Mucosa of descending colon (tissue), 3 donors: ENCODE results near the gene SPATC1L. TPM values are rescaled to one million over a fixed set of nuclear protein-coding genes. Genes with fewer than 3 reads are reported as not detected.
A peak's percentile ranks its signal among the peaks of the same experiment; 100 is the strongest.

Experiments used
- ATAC-seq: fragments of 200-7000 bp; cut with Tn5 transposase; one replicate; pipeline ENCODE4 v1.9.1; 2020; ENCODE audit warnings: mild to moderate bottlenecking, moderate library complexity
- DNase-seq, 3 donors: peaks; one replicate each; pipeline ENCODE4 v3.0.0-alpha.2; 2020
- H3K36me3 ChIP-seq: fragments of 200-600 bp; one replicate; pipeline ENCODE4 v1.8.0; 2021; ENCODE audit warnings: low read depth, mild to moderate bottlenecking
- H3K4me1 ChIP-seq: fragments of 200-600 bp; one replicate; pipeline ENCODE4 v1.8.0; 2021; ENCODE audit warnings: low read depth, mild to moderate bottlenecking
- H3K4me3 ChIP-seq: fragments of 200-600 bp; one replicate; pipeline ENCODE4 v1.8.0; 2021; ENCODE audit warnings: mild to moderate bottlenecking
- H3K9me3 ChIP-seq: fragments of 200-600 bp; one replicate; pipeline ENCODE4 v1.8.0; 2021; ENCODE audit warnings: mild to moderate bottlenecking
- intact Hi-C, 2 donors: fragments of 100-400 bp; cut with DNase I in 1 of 2; cut with micrococcal nuclease in 1 of 2; formaldehyde crosslinking; loops; one replicate each; pipeline versions ENCODE4 v1.11.0 to v1.11.1; 2022; cut with DNase I, micrococcal nuclease
- total RNA-seq, 3 donors: library from RNA; stranded (reverse); fragmentation: NEBNext Ultra II Directional in 2 of 3; extraction: Animal tissue kit (Norgen Biotek cat#: 25700) in 2 of 3; gene quantifications; one replicate each; pipeline versions ENCODE4 v1.2.1 to v1.2.4, GENCODE V29; 2021 to 2023
- TF ChIP-seq, protein P1 (sequence below): fragments of 200-600 bp; IDR thresholded peaks from one replicate; pipeline ENCODE4 v1.8.0; 2022; ENCODE audit warnings: antibody characterized with exemption, mild to moderate bottlenecking
- donor health status: DM: no; HTN: no; CAD: no; lungs with moderate emphysema.
- donor health status: DM: no; HTN: no; CAD: no.
- donor health status: DM: no; HTN: yes; CAD: no.

SPATC1L gene
- total RNA-seq, 3 donors from 2014 or later: 4.6 to 10.9 (median 4.6) TPM

DNA sequence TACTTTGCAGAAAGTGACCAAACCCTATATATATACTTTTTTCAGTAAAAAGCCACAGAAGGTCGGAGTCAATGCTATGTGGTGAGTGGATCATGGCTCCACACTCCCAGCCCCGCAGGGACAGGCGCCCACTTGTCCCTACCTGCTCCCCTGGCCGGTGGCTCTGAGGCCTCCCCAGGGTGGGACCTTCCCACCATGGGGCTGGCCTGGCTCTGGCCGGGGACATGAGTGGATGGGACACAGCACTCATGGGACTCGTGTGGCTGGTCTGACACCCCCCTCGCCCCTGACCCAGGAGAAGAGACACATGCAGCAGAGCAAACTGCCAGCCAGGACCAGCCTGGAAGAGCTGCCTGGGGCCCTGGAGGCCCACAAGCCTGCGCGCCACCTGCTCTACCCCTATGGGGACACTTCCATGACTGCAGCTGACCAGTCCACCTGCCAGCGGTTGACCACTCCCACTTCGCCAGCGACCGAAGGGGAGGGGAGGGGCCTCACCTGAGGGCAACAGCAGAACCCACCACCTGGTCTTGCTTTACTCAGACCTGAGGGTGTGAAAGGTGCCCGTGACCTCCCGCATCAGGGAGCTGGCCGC, 2.2 kb downstream of the SPATC1L start:
- DNase-seq (no peak), ATAC-seq (no peak)
- intact Hi-C loops: no loop called here
- Histone ChIP-seq H3K36me3 (no peaks in the 10 kb centered on the region), H3K4me1 (peaks cover 4% of the 10 kb centered on the region), H3K4me3 (no peak overlapping the region), H3K9me3 (no peaks in the 10 kb centered on the region)
- TF ChIP-seq, protein P1, sequence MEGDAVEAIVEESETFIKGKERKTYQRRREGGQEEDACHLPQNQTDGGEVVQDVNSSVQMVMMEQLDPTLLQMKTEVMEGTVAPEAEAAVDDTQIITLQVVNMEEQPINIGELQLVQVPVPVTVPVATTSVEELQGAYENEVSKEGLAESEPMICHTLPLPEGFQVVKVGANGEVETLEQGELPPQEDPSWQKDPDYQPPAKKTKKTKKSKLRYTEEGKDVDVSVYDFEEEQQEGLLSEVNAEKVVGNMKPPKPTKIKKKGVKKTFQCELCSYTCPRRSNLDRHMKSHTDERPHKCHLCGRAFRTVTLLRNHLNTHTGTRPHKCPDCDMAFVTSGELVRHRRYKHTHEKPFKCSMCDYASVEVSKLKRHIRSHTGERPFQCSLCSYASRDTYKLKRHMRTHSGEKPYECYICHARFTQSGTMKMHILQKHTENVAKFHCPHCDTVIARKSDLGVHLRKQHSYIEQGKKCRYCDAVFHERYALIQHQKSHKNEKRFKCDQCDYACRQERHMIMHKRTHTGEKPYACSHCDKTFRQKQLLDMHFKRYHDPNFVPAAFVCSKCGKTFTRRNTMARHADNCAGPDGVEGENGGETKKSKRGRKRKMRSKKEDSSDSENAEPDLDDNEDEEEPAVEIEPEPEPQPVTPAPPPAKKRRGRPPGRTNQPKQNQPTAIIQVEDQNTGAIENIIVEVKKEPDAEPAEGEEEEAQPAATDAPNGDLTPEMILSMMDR: no peak

DNA sequence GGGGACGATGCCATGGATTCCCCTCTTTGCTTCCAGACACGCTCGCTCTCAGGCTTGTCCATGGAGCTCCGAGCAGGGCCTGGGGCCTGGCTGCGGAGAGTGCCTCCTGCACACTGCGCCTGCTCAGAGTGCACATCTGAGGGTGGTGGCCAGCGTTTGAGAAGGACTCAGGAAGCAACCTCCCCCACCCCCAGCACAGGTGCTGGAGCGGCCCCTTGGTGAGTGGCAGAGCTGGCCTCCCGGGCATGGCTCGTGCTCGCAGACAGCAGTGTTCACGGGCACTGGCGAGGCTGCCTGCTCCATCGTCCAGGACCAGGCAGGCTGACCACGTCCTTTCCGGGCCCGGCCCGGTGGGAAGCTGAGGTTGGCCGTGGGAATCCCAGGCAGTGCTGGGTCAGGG, 2.8 kb downstream of the SPATC1L start:
- DNase-seq (no peak), ATAC-seq (no peak)
- no peaks in the 10 kb centered on the region for H3K36me3 ChIP-seq
- H3K4me1 ChIP-seq: peaks cover 4% of the 10 kb centered on the region
- H3K9me3 ChIP-seq: no peaks in the 10 kb centered on the region
- intact Hi-C loops: no loop called here
- TF ChIP-seq, protein P1: no peak
- no peak overlapping the region for H3K4me3 ChIP-seq

DNA sequence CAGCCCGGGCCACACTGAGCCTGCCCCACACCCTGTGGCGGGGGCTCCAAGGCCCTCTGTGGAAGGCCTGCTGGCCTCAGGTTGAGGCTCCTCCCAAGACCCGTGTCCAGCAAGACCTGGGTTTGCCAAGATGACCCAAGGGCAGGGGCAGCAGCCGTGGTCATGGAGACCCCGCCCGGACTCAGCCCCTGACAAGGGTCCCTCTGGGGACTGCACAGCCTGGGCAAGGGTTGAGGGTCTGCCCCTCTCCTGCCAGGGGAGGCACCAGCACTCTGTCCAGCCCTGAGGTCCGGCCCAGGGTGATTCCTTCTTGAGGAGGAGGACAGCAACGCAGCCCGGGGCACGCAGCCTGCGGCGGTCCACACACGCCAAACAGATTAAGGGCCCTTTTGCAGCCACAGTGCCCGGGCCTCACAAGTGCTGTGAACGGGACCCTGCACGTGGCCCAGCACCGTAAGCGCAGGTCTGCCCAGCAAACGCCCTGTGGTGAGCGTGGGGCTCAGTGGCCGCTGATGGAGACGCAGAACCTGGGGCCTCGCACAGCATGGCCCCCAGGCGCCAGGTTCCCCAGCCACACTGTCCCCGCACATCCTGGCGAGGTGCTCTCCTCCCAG, 3.4 kb downstream of the SPATC1L start:
- no peak for ATAC-seq
- DNase-seq: peak in 1 of 3 donors; percentile 26
- Histone ChIP-seq H3K4me3 (no peak overlapping the region), H3K4me1 (peaks cover 4% of the 10 kb centered on the region), H3K36me3 (no peaks in the 10 kb centered on the region), H3K9me3 (no peaks in the 10 kb centered on the region)
- intact Hi-C loops: no loop called here
- TF ChIP-seq, protein P1: no peak

DNA sequence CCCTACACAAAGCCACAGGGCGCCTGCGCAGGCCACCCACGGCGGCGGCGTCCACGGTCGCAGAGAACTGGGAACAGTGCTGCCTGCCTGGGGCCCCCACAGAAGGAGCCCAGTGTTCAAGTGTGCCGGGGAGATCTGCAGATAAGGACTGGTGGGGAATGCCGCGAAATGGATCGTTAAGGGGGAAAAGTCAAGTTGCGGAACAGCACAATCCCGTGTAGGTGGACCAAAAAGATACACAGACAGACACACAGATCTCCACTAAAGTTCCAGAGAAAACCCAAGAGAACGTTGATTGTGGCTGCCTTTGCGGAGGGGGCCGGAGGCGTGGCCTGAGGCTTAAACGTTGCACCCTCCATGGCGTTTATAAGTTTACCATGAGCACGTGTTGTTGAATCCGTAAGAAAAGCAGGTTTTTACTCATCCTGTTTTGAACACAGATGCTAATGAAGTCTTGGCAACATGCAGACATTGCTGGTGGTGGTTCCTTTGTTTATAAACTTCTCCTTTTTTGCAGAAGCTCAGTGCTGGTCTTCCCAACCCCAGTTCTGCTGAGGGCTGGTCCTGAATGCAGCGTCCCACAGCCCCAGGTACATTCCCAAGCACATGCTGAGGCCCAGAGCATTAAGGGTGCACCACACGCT, 4.1 kb downstream of the SPATC1L start:
- intact Hi-C loops: no loop called here
- Histone ChIP-seq H3K36me3 (no peaks in the 10 kb centered on the region), H3K4me3 (no peak overlapping the region), H3K9me3 (peaks cover 4% of the 10 kb centered on the region), H3K4me1 (peaks cover 3% of the 10 kb centered on the region)
- ATAC-seq (no peak), DNase-seq (peak in 1 of 3 donors; percentile 14)
- TF ChIP-seq, protein P1: no peak

DNA sequence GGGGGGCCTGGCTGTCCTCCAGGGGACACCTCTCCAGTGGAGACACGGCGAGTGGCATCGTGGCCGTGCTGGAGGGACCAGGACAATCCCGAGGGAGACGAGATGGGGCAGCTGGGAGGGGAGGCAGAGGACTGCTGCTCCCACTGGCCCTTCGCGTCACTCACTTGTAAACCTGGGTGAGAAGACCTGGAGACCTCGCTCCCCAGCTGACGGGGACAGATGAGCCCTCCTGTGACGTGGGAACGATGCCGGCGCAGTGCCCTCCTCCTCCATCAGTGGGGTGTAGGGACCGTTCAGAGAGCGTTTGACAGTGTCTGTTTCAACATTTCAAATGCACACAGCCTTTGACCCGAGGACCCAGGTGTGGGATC, 4.6 kb downstream of the SPATC1L start:
- Histone ChIP-seq H3K9me3 (peaks cover 9% of the 10 kb centered on the region), H3K36me3 (no peaks in the 10 kb centered on the region), H3K4me3 (no peak overlapping the region), H3K4me1 (no peaks in the 10 kb centered on the region)
- no peak for ATAC-seq
- DNase-seq: peak in 1 of 3 donors; percentile 15
- TF ChIP-seq, protein P1: no peak
- intact Hi-C loops: no loop called here
